Thymus (tissue), 11 donors: Measurements from ENCODE around the gene USP2. TPM values are rescaled to one million over a fixed set of nuclear protein-coding genes. Genes with fewer than 3 reads are reported as not detected.
A peak's percentile ranks its signal among the peaks of the same experiment; 100 is the strongest.

ENCODE experiments used
- DNase-seq, 9 donors: peaks; one replicate each; pipeline ENCODE4 v3.0.0-alpha.2; 2013; ENCODE audit warnings: low spot score in 9 of 9, low read depth in 6 of 9, missing footprints in 1 of 9
- H3K27ac ChIP-seq, 2 donors: one replicate each; pipeline ENCODE4 v1.5.1; 2013; ENCODE audit warnings: control low read depth in 1 of 2, low read depth in 1 of 2, low read length in 1 of 2, mild to moderate bottlenecking in 1 of 2, moderate library complexity in 1 of 2
- H3K27me3 ChIP-seq, 2 donors: one replicate each; pipeline ENCODE4 v1.5.1; 2013; ENCODE audit warnings: low read length in 1 of 2; ENCODE audit not compliant: control insufficient read depth in 2 of 2, insufficient read depth in 1 of 2
- H3K36me3 ChIP-seq, 2 donors: one replicate each; pipeline ENCODE4 v1.5.1; 2013; ENCODE audit warnings: low read length in 1 of 2, mild to moderate bottlenecking in 1 of 2, moderate library complexity in 1 of 2; ENCODE audit not compliant: control insufficient read depth in 2 of 2, insufficient read depth in 2 of 2
- H3K4me1 ChIP-seq, 2 donors: one replicate each; pipeline ENCODE4 v1.5.1; 2013; ENCODE audit warnings: low read length in 2 of 2; ENCODE audit not compliant: control insufficient read depth in 2 of 2, insufficient read depth in 2 of 2
- H3K4me3 ChIP-seq, 2 donors: one replicate each; pipeline ENCODE4 v1.5.1; 2013; ENCODE audit warnings: low read length in 2 of 2, control low read depth in 1 of 2, mild to moderate bottlenecking in 1 of 2
- H3K9me3 ChIP-seq, 2 donors: one replicate each; pipeline ENCODE4 v1.5.1; 2013; ENCODE audit warnings: low read length in 1 of 2, mild to moderate bottlenecking in 1 of 2; ENCODE audit not compliant: control insufficient read depth in 2 of 2, insufficient read depth in 1 of 2
- WGBS: extraction: QIAGEN DNeasy Blood & Tissue Kit; methylation state at CpG from one replicate; pipeline ENCODE4 v1.1.7; 2013; 5-methylcytosine and 5-hydroxymethylcytosine counted together
- polyA plus RNA-seq: library from polyadenylated mRNA; stranded (reverse); fragments of 200-250 nt; gene quantifications from one replicate; pipeline ENCODE4 v1.2.3, GENCODE V29; 2013
- total RNA-seq: library from RNA; stranded (reverse); fragments of 120-200 nt; gene quantifications from one replicate; pipeline ENCODE4 v1.2.4, GENCODE V29; 2013
- donor health status: healthy.

Gene USP2
- total and polyA plus RNA-seq, 2 donors: 0.19 to 1.2 TPM

DNA sequence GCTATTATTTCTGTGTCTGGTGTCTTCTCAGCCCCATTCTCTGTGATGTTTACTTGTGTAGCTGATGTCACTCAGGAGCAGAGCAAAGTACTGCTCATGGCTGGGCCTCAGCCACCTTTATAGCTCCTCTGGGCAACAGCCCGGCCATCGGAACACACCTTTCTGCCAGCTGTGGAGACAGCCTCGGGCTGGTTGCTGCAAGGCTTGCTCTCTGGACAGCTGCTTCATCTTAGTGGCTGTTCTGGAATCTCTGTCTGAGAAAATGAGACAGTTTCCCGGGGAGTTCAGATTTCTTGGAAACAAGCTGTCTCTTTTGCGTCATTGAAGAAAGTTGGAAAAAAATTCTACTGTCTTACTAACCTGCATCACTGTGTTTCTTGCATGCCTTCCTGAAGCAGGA is 21.5 kb upstream of the USP2 start:
- WGBS: 88% methylated on average over 5 of the region's 5 CpGs
- Histone ChIP-seq H3K4me3 (no peak overlapping the region), H3K27me3 (no peaks in the 10 kb centered on the region), H3K36me3 (no peaks in the 10 kb centered on the region), H3K4me1 (no peaks in the 10 kb centered on the region), H3K9me3 (no peaks in the 10 kb centered on the region), H3K27ac (no peak overlapping the region)
- DNase-seq: no peak

- H3K9me3 ChIP-seq: no peaks in the 10 kb centered on the region
- no peaks in the 10 kb centered on the region for H3K27me3 ChIP-seq
- WGBS: 93% methylated on average over 8 of the region's 8 CpGs
- H3K4me1 ChIP-seq: no peaks in the 10 kb centered on the region
- no peak overlapping the region for H3K27ac ChIP-seq
- no peaks in the 10 kb centered on the region for H3K36me3 ChIP-seq
- no peak overlapping the region for H3K4me3 ChIP-seq
- no peak for DNase-seq
These were observed 21.0 kb upstream of the USP2 start for GRCh38 chr11:119402470-119402869.

DNA sequence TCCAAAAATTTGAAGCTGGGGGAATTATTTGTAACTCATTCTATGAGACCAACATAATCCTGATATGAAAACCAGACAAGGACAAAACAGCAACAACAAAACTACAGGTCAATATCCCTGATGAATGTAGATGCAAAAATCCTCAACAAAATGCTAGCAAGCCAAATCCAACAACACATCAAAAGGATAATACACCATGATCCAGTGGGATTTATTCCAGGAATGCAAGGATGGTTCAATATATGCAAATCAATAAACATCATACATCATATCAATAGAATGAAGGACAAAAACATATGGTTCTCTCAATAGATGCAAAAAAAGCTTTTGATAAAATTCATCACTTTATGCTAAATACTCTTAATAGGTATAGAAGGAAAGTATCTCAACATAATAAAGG is 19.4 kb upstream of the USP2 start:
- no peaks in the 10 kb centered on the region for H3K4me1 ChIP-seq
- no peak overlapping the region for H3K4me3 ChIP-seq
- DNase-seq: no peak
- H3K36me3 ChIP-seq: no peaks in the 10 kb centered on the region
- H3K27me3 ChIP-seq: no peaks in the 10 kb centered on the region
- H3K27ac ChIP-seq: no peak overlapping the region
- no peaks in the 10 kb centered on the region for H3K9me3 ChIP-seq

- Histone ChIP-seq H3K4me3 (no peak overlapping the region), H3K36me3 (no peaks in the 10 kb centered on the region), H3K9me3 (no peaks in the 10 kb centered on the region), H3K27me3 (peaks cover 0 to 5% of the 10 kb centered on the region in 2 donors), H3K27ac (no peak overlapping the region), H3K4me1 (no peaks in the 10 kb centered on the region)
- no peak for DNase-seq
These were observed 16.2 kb upstream of the USP2 start for GRCh38 chr11:119397740-119398139.

DNA sequence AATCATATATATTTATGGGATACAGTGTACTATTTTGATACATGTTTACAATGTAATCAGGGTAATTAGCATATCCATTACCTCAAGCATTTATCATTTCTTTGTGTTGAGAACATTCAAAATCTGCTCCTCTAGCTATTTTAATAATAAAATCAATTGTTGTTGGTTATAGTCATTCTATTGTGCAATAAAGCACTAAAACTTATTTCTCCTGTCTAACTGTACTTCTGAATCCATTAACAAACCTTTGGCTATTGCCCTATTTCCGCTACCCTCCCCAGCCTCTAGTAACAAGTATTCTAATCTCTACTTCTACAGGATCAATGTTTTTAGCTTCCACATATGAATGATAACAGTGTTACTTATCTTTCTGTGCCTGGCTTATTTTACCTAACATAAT is 15.3 kb upstream of the USP2 start:
- H3K9me3 ChIP-seq: no peaks in the 10 kb centered on the region
- H3K4me1 ChIP-seq: no peaks in the 10 kb centered on the region
- no peak overlapping the region for H3K27ac ChIP-seq
- no peak overlapping the region for H3K4me3 ChIP-seq
- no peak for DNase-seq
- no peaks in the 10 kb centered on the region for H3K36me3 ChIP-seq
- 100% methylated on average over 1 of the region's 1 CpG for WGBS
- peaks cover 0 to 5% of the 10 kb centered on the region in 2 donors for H3K27me3 ChIP-seq

GRCh38 chr11:119391275-119391674 is 9.8 kb upstream of the USP2 start:
- no peak overlapping the region for H3K4me3 ChIP-seq
- WGBS: 95% methylated on average over 7 of the region's 7 CpGs

GRCh38 chr11:119389611-119390254 is 8.2 kb upstream of the USP2 start:
- Histone ChIP-seq H3K4me1 (no peaks in the 10 kb centered on the region), H3K27me3 (peaks cover 0 to 5% of the 10 kb centered on the region in 2 donors), H3K9me3 (no peaks in the 10 kb centered on the region), H3K27ac (no peak overlapping the region), H3K4me3 (no peak overlapping the region), H3K36me3 (no peaks in the 10 kb centered on the region)
- peak in 1 of 9 donors; percentile 21 for DNase-seq
- 85% methylated on average over 5 of the region's 5 CpGs for WGBS

More at GRCh38 chr11:119391275-119391674, 9.8 kb upstream of the USP2 start:
- no peak overlapping the region for H3K27ac ChIP-seq
- H3K9me3 ChIP-seq: no peaks in the 10 kb centered on the region
- no peaks in the 10 kb centered on the region for H3K36me3 ChIP-seq
- DNase-seq: no peak
- no peaks in the 10 kb centered on the region for H3K4me1 ChIP-seq
- H3K27me3 ChIP-seq: peaks cover 0 to 7% of the 10 kb centered on the region in 2 donors

GRCh38 chr11:119388103-119388502 is 6.6 kb upstream of the USP2 start:
- no peaks in the 10 kb centered on the region for H3K36me3 ChIP-seq
- no peaks in the 10 kb centered on the region for H3K9me3 ChIP-seq
- H3K4me3 ChIP-seq: no peak overlapping the region
- no peak for DNase-seq
- peaks cover 0 to 8% of the 10 kb centered on the region in 2 donors for H3K27me3 ChIP-seq
- no peaks in the 10 kb centered on the region for H3K4me1 ChIP-seq
- WGBS: 94% methylated on average over 7 of the region's 7 CpGs
- no peak overlapping the region for H3K27ac ChIP-seq

DNA sequence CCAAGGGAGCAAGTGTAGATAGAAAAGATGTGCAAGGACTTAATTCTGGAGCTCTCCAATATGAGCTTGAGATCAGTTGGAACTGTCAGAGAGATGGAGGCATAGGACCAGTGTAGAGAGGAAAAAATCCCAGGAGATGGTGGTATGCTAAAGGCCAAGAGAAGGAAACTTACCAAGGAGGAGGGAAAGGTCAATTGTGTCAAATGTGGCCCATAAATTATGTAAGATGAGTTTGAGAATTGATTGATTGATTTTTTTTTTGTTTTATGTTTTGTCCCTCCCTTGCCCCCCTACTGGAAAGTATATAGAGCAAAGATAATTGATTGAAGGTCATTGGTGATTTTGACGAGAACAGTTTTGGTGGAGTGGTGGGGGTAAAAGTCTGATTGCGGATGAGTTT is 2.8 kb upstream of the USP2 start:
- H3K4me1 ChIP-seq: peaks cover 12 to 15% of the 10 kb centered on the region in 2 donors
- WGBS: 92% methylated on average over 2 of the region's 2 CpGs
- H3K27me3 ChIP-seq: peaks cover 7 to 26% of the 10 kb centered on the region in 2 donors
- no peak overlapping the region for H3K4me3 ChIP-seq
- no peaks in the 10 kb centered on the region for H3K36me3 ChIP-seq
- H3K9me3 ChIP-seq: no peaks in the 10 kb centered on the region
- H3K27ac ChIP-seq: no peak overlapping the region
- no peak for DNase-seq
